HL-60/S4 treated with phorbol 12-myristate 13-acetate at 8.2 ng/mL for 4 days and 3 days (cell line): Measurements from ENCODE around the gene HVCN1.

Experiments
- in situ Hi-C: fragments of 300-500 bp; cut with MboI; formaldehyde crosslinking; loops from 2 replicates; pipeline ENCODE4 v1.15.0; 2022; ENCODE audit warnings: low sequenced_read_pairs

The HVCN1 gene

GRCh38 chr12:110699591-110700445 is 10.9 kb upstream of the HVCN1 start:
- in situ Hi-C loops, result no loop called here

GRCh38 chr12:110698171-110698902 is 9.4 kb upstream of the HVCN1 start:
- in situ Hi-C loops, result no loop called here

- in situ Hi-C loops, result no loop called here
These were observed 8.3 kb upstream of the HVCN1 start for GRCh38 chr12:110697236-110697635.

- in situ Hi-C loops, result no loop called here
These were observed 7.4 kb upstream of the HVCN1 start for GRCh38 chr12:110696283-110696682.

GRCh38 chr12:110694330-110694901 is 5.5 kb upstream of the HVCN1 start:
- in situ Hi-C loops, result no loop called here

DNA sequence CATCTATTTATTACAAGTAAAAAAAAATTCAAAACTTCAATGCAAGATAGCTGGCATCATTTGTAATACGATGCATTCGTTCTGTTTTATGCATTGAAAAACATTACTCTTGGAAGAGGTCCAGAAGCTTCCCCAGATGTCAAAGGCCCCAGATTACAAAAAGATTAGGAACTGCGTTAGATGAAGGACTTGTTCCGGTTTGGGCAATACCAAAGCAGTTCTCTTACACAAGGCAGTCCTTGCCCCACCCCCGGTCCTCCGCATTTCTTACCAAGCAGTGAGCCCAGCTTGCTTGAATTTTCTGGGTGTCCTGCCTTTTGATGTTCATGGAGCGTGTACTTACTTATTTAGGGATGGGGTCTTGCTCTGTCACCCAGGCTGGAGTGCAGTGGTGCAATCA is 4.8 kb upstream of the HVCN1 start:
- in situ Hi-C loops, result no loop called here

DNA sequence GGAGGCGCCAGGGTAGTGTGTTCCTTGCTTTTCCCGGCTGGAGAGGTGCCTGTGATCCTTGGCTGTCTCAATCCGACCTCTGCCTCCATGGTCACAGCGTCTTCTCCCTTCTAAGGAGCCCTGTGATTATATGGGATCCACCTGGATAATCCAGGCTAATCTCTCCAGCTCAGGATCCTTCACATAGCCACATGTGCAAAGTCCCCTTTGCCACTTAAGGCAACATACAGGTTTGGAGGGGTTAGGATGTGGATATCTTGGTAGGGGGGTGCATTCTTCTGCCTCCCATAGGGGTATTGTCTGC is 1.2 kb upstream of the HVCN1 start:
- in situ Hi-C loops, result no loop called here

- in situ Hi-C loops, result no loop called here
These were observed 589 bp upstream of the HVCN1 start for GRCh38 chr12:110689281-110690126.

- in situ Hi-C loops, result no loop called here
These were observed 1.3 kb downstream of the HVCN1 start for GRCh38 chr12:110687396-110688169.

GRCh38 chr12:110686294-110686903 is 2.5 kb downstream of the HVCN1 start:
- in situ Hi-C loops, result no loop called here

GRCh38 chr12:110684312-110684836 is 4.5 kb downstream of the HVCN1 start:
- in situ Hi-C loops, result no loop called here

GRCh38 chr12:110683888-110684287 is 5.0 kb downstream of the HVCN1 start:
- in situ Hi-C loops, result no loop called here

- in situ Hi-C loops, result no loop called here
These were observed 8.9 kb downstream of the HVCN1 start for GRCh38 chr12:110680032-110680431.

DNA sequence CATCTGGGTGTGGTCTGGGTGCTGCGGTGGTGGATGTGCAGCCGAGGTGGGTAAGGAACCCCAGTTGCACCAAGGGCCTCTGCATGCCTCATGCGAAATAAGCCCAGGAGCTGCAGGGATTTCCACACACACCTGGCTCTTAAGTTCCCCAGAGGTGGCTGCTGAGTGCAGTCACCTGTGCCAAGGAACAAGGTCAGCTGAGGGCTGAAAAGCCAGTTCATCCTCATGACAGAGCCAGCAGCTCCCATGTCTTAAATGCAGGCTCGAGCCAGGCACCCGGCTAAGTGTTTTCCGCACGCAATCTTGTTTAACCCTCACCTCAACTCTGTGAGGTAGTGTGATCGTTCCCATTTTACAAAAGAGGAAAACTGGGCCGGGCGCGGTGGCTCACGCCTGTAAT is 9.7 kb downstream of the HVCN1 start:
- in situ Hi-C loops, result no loop called here

- in situ Hi-C loops, result no loop called here
These were observed 10.9 kb downstream of the HVCN1 start for GRCh38 chr12:110677982-110678381.

- in situ Hi-C loops, result no loop called here
These were observed 11.6 kb downstream of the HVCN1 start for GRCh38 chr12:110677206-110677911.

GRCh38 chr12:110676171-110676570 is 12.7 kb downstream of the HVCN1 start:
- in situ Hi-C loops, result no loop called here

DNA sequence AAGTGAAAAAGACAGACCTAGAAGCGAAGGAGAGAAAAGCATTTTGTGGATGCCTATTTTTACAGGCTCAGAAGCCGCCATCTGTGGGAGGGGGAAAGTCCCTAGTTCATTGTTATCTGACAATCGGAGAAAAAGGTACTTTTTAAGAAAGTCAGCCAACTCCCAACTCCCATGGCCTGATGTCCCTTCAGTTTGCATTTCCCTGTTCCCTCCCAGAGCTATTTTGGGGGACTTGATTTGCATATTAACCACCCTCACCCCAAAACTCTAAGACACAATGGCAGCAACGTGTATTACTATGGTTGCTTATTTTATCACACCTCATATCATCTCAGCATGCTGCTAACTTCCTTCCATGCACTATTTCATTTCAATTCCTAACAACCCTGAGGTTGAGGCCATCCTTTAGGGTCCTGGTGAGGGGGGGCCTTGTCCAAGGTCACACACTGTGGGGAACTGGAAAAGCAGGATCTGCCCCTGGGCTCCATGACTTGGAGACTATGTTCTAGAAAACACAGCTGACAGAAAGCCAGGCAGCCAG is 18.7 kb downstream of the HVCN1 start:
- in situ Hi-C loops, result no loop called here

DNA sequence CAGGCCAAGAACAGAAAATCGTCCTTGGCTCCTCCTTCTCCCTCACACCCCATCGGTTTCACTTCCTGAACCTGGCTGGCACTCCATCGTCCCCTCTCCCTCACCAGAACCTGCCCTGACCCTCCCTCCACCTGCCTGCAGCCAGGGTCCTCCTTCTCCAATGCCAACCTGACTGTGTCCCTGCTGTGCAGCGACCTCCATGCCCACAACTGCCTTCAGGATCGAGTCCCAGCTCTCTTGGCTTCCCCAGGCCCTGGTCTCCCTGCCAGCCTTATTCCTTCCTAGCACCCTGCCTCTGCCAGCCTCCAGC is 19.8 kb downstream of the HVCN1 start:
- in situ Hi-C loops, result no loop called here
